GM10266 (cell line): ENCODE measurements around the gene SIM1.

Source experiments
- DNase-seq: peaks from one replicate; pipeline ENCODE4 v3.0.0; 2012; ENCODE audit errors: extremely low spot score
- TF ChIP-seq, protein P1 (sequence below): IDR thresholded peaks from 2 replicates; pipeline ENCODE4 v1.5.1; 2012; ENCODE audit warnings: mild to moderate bottlenecking, low read depth; ENCODE audit not compliant: control insufficient read depth, insufficient read depth; ENCODE audit errors: missing control alignments

SIM1 gene

DNA sequence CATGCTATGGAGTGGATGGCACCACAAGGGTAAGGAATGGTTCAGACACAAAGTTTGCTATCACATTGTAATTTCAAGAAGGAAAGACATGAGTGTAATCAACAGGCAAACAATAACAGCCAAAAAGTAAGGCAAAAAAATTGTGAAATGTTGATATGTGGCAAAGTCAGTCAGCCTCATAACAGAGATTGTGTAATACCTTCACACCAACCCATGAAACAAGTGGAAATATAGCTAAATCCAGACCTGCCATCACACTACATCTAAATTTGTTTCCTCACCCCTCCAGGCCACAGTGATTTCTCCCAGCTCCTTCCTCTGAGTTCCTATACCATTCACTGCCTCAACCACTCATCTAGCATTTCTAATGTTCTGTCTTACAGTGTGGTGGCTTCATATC, 37.3 kb downstream of the SIM1 start:
- no peak for DNase-seq
- TF ChIP-seq, protein P1, sequence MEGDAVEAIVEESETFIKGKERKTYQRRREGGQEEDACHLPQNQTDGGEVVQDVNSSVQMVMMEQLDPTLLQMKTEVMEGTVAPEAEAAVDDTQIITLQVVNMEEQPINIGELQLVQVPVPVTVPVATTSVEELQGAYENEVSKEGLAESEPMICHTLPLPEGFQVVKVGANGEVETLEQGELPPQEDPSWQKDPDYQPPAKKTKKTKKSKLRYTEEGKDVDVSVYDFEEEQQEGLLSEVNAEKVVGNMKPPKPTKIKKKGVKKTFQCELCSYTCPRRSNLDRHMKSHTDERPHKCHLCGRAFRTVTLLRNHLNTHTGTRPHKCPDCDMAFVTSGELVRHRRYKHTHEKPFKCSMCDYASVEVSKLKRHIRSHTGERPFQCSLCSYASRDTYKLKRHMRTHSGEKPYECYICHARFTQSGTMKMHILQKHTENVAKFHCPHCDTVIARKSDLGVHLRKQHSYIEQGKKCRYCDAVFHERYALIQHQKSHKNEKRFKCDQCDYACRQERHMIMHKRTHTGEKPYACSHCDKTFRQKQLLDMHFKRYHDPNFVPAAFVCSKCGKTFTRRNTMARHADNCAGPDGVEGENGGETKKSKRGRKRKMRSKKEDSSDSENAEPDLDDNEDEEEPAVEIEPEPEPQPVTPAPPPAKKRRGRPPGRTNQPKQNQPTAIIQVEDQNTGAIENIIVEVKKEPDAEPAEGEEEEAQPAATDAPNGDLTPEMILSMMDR = no peak

DNA sequence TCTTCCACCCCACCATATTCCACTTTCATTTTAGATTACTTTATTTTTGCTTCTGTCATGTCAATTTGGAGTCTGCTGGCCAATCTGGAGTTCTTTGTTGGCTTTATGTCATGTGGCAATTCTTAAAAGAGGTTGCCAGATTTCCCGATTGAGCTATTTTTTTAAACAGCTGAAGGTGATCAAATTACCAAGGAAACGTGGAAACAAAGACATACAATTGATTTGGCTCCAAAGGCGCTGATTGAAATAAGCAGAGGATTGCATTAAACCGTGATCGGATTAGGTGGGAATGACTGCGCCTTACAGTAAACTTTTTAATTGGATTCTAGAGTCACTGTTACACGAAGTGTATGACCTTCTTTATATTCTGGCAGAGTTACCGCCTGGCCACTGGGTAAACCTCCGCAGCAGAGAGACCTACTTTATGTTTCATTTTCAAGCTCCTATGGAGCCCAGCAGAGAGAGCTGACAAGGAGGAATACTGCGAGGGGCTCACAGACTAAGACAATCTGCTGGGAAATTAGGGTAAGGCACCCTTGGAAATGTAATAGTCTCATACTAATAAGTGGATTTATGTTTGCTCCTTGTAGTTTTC, 37.9 kb downstream of the SIM1 start:
- no peak for DNase-seq
- TF ChIP-seq, protein P1 = no peak

DNA sequence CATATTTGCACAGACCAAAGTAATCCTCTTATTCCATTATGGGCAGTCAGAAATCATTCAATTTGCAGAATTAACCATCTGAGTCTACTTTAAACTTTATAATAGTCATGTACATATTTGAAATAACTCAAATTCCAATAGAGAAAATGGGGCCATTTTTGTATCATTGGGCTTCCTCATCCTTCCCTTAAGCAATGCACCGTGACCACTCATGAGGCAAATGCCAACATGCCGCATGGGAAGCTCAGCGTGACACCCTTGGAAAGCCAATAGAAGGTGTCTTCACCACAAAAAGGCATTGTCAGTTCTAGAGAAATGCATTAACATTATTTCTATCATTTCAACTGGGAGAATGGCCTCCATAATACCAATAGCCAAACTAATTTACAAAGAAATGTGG, 38.5 kb downstream of the SIM1 start:
- TF ChIP-seq, protein P1 = no peak
- no peak for DNase-seq

DNA sequence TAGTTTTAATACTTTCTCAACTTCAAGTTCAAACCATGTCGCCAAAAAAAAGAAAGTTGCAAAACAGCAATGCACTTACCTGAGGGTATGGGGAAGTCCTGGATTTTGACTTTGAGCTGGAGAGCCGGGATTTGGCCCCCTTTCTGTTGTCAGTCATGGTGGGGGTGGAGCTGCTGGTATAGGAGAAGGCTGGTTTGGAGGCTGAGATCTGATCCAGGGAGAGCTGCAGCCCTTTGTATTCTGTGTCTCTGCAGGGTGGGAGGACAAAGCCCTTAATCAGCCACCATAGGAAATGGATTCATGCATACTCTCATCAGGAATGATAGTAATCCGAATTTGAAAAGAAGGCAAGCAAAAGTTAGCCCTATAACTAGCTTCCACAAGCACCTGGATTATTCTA, 44.0 kb downstream of the SIM1 start:
- DNase-seq = no peak

DNA sequence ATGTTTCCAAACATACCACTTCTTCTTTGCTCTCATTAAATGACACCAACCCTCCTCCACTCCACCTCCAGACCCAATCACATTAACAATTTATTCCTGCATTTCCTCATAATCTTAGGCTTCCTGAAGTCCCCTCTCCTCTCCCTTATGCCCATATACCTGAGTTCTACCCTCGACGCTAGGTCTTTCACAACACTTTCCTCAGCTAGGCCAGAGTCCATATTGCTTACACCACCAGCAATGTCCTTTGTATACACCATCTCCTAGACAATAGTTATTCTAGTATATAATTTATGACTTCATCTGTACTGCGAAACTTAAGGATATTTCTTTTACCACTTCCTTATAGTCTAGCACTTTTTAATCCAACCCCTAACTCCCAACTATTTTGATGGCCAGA, 47.7 kb downstream of the SIM1 start:
- TF ChIP-seq, protein P1 = no peak
- DNase-seq = no peak

More for the DNA sequence above, 44.0 kb downstream of the SIM1 start:
- TF ChIP-seq, protein P1 = no peak

DNA sequence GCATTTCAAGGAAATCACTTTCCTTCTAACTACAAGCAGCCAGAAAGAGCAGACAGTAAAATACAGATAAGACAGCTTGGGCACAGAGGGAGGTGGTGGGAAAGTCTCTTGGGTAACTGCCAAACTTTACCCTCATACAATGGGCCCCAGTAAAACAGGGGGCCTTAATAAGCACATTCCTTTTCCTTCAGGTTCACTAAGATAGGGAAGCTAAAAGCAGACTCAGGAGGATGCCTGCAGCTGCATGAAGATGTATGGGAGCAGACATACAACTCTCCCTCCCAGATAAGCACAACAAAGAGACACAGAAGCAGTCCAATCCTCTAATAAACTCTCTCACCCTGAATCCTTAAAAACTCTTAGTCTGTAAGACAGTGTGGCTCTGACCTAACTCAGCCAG, 49.0 kb downstream of the SIM1 start:
- DNase-seq = no peak
- TF ChIP-seq, protein P1 = no peak

DNA sequence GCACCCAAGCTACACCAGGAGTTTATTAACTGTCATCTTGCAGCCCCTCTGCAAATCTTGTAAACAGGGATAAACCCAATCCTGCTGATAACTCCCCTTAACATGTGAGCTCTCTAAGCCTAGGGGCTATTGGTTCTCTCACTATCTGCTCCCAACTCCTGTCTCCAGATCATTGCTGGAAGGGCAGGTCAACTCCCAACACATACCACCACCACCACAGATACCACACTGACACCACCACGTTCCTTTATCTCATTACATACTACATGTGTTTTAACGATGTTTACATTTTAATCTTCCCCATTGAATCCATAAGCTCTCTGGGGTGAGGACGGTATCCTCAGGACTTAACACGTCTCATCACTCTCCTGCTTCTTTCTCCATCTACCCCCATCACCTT, 51.8 kb downstream of the SIM1 start:
- DNase-seq = no peak
- TF ChIP-seq, protein P1 = no peak
